GM23338 (cell line): ENCODE measurements around the gene DMD. TPM values are rescaled to one million over a fixed set of nuclear protein-coding genes. Genes with fewer than 3 reads are reported as not detected.

Experiments used
- ATAC-seq: fragments of 200-7000 bp; cut with Tn5 transposase; 3 replicates; pipeline ENCODE4 v1.9.1; 2020
- DNase-seq: peaks from one replicate; pipeline ENCODE4 v3.0.0-alpha.2; 2015; ENCODE audit warnings: low spot score
- H2AFZ ChIP-seq: fragments of 200-600 bp; sonication (generic); 2 replicates; pipeline ENCODE4 v1.8.0; 2016; ENCODE audit warnings: antibody characterized with exemption, mild to moderate bottlenecking, moderate library complexity
- H3F3A ChIP-seq: fragments of 200-600 bp; sonication (generic); replicated peaks from 2 replicates; pipeline ENCODE4 v1.8.0; 2017; ENCODE audit warnings: antibody characterized with exemption, mixed run types, low read depth
- H3K27ac ChIP-seq: fragments of 200-600 bp; sonication (generic); 2 replicates; pipeline ENCODE4 v1.6.1; 2016; ENCODE audit warnings: low read depth
- H3K27me3 ChIP-seq: fragments of 200-600 bp; sonication (generic); 2 replicates; pipeline ENCODE4 v1.8.0; 2016; ENCODE audit warnings: mild to moderate bottlenecking, mixed run types, moderate library complexity; ENCODE audit not compliant: insufficient read depth
- H3K36me3 ChIP-seq: fragments of 200-600 bp; sonication (generic); 2 replicates; pipeline ENCODE4 v1.8.0; 2016; ENCODE audit warnings: mild to moderate bottlenecking; ENCODE audit not compliant: insufficient read depth
- H3K4me1 ChIP-seq: fragments of 200-600 bp; sonication (generic); 2 replicates; pipeline ENCODE4 v1.8.0; 2016; ENCODE audit warnings: mild to moderate bottlenecking, moderate library complexity; ENCODE audit not compliant: insufficient read depth
- H3K4me2 ChIP-seq: fragments of 200-600 bp; sonication (generic); 2 replicates; pipeline ENCODE4 v1.7.1; 2017; ENCODE audit warnings: mixed run types
- H3K4me3 ChIP-seq: fragments of 200-600 bp; sonication (generic); 2 replicates; pipeline ENCODE4 v1.6.1; 2016; ENCODE audit warnings: mixed run types
- H3K79me2 ChIP-seq: fragments of 200-600 bp; sonication (generic); replicated peaks from 2 replicates; pipeline ENCODE4 v1.8.0; 2017; ENCODE audit warnings: mild to moderate bottlenecking; ENCODE audit not compliant: insufficient read depth
- H3K9me2 ChIP-seq: fragments of 200-600 bp; sonication (generic); 2 replicates; pipeline ENCODE4 v1.8.0; 2017; ENCODE audit not compliant: insufficient read depth
- H4K20me1 ChIP-seq: fragments of 200-600 bp; sonication (generic); replicated peaks from 2 replicates; pipeline ENCODE4 v1.8.0; 2017; ENCODE audit warnings: mild to moderate bottlenecking; ENCODE audit not compliant: insufficient read depth
- H3K27ac Mint-ChIP-seq: 2 replicates; pipeline ENCODE4 v1.8.0; 2020; ENCODE audit warnings: inconsistent platforms, mild to moderate bottlenecking, moderate library complexity, mixed read lengths
- H3K27me3 Mint-ChIP-seq: 3 replicates; pipeline ENCODE4 v1.8.0; 2022; ENCODE audit warnings: low read depth, mild to moderate bottlenecking, moderate library complexity, mixed read lengths, inconsistent platforms; ENCODE audit not compliant: insufficient read depth, poor library complexity
- H3K36me3 Mint-ChIP-seq: 3 replicates; pipeline ENCODE4 v1.8.0; 2021; ENCODE audit warnings: low read depth, mild to moderate bottlenecking, inconsistent platforms, moderate library complexity, mixed read lengths
- H3K4me1 Mint-ChIP-seq: 3 replicates; pipeline ENCODE4 v1.8.0; 2020; ENCODE audit warnings: mild to moderate bottlenecking, inconsistent platforms, mixed read lengths
- H3K4me3 Mint-ChIP-seq: 3 replicates; pipeline ENCODE4 v1.8.0; 2021; ENCODE audit warnings: moderate library complexity, mild to moderate bottlenecking, inconsistent platforms, mixed read lengths
- H3K9me3 Mint-ChIP-seq: 3 replicates; pipeline ENCODE4 v1.8.0; 2020; ENCODE audit warnings: moderate library complexity, mild to moderate bottlenecking, inconsistent platforms, mixed read lengths
- CREB1 ChIP-seq: fragments of 250-450 bp; sonication (Bioruptor Pico); IDR thresholded peaks from 2 replicates; pipeline ENCODE4 v1.5.0; 2020; ENCODE audit warnings: low read depth, mild to moderate bottlenecking, moderate library complexity
- EZH2 ChIP-seq: fragments of 200-600 bp; sonication (generic); IDR thresholded peaks from one replicate; pipeline ENCODE4 v1.8.0; 2017; ENCODE audit warnings: antibody characterized with exemption, mild to moderate bottlenecking, low read depth; ENCODE audit not compliant: unreplicated experiment
- EZH2phosphoT487 ChIP-seq: fragments of 200-600 bp; sonication (generic); IDR thresholded peaks from one replicate; pipeline ENCODE4 v1.8.1; 2018; ENCODE audit warnings: antibody characterized with exemption; ENCODE audit not compliant: unreplicated experiment
- JUNB ChIP-seq: IDR thresholded peaks from one replicate; pipeline ENCODE4 v1.6.1; 2016; ENCODE audit warnings: antibody characterized with exemption; ENCODE audit not compliant: unreplicated experiment
- NANOG ChIP-seq: IDR thresholded peaks from 2 replicates; pipeline ENCODE4 v1.6.1; 2016; ENCODE audit warnings: antibody characterized with exemption, borderline replicate concordance
- STAT1 ChIP-seq: IDR thresholded peaks from one replicate; pipeline ENCODE4 v1.6.1; 2016; ENCODE audit warnings: antibody characterized with exemption; ENCODE audit not compliant: unreplicated experiment
- ZNF114 ChIP-seq: fragments of 250-450 bp; sonication (Bioruptor Pico); IDR thresholded peaks from 2 replicates; pipeline ENCODE4 v1.5.0; 2020; ENCODE audit warnings: mild to moderate bottlenecking, moderate library complexity
- ZNF331 ChIP-seq: fragments of 250-450 bp; sonication (Bioruptor Pico); IDR thresholded peaks from 2 replicates; pipeline ENCODE4 v1.5.0; 2020; ENCODE audit warnings: low read depth, mild to moderate bottlenecking, moderate library complexity
- polyA plus RNA-seq: library from polyadenylated mRNA; unstranded; fragments of >200 nt; fragmentation: Nextera tagmentation; extraction: Ambion mirVana; gene quantifications from 2 replicates; pipeline ENCODE4 v1.2.1, GENCODE V29; 2016
- total RNA-seq: library from RNA; depleted of rRNA; stranded (reverse); fragments of >200 nt; shearing (Covaris generic); gene quantifications from 2 replicates; pipeline ENCODE4 v1.2.3, GENCODE V29; 2014
- TF ChIP-seq, protein P1 (sequence below): IDR thresholded peaks from 2 replicates; pipeline ENCODE4 v1.6.1; 2016; ENCODE audit warnings: antibody characterized with exemption
- TF ChIP-seq, protein P2 (sequence below): IDR thresholded peaks from one replicate; pipeline ENCODE4 v1.6.1; 2018; ENCODE audit warnings: antibody characterized with exemption; ENCODE audit not compliant: unreplicated experiment
- TF ChIP-seq, protein P3 (sequence below), 2 experiments: fragments of 200-600 bp in 1 of 2; sonication (generic) in 1 of 2; conservative IDR thresholded peaks; 2 replicates each; pipeline versions ENCODE4 v1.5.1 to v1.6.1; 2016 to 2017; ENCODE audit warnings: antibody characterized with exemption in 2 of 2, low read depth in 2 of 2, mild to moderate bottlenecking in 2 of 2, moderate library complexity in 1 of 2

Gene DMD
- total and polyA plus RNA-seq, 2 experiments from 2014 or later: 4.5 to 7.6 TPM

DNA sequence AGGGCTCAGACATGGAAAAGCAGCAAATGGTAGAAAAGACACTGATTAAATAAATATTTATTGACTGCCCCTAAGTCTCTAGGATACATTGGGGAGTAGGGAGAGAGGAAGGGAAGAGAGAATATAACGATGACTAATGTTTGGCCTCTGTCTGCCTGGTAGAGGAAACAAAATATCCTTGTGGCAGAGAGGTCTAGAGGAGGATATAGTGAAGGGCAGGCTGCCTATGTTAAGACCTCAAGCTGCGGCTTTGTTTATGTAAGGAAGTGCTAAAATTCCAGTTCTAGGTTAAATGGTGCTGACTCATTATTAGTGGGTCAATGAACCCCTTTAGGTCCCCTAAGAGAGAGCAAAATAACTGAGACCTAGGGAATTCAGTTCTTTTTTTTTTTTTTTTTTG is 1712.2 kb downstream of the DMD start:
- H3K4me3 Mint-ChIP-seq: no peak overlapping the region
- peaks cover 9% of the 10 kb centered on the region; the same call in 2 of the 3 replicates for H3K4me1 Mint-ChIP-seq
- Histone ChIP-seq H4K20me1 (no peaks in the 10 kb centered on the region), H3K36me3 (no peaks in the 10 kb centered on the region), H3K9me2 (no peaks in the 10 kb centered on the region), H3K27ac (no peak overlapping the region), H3K27me3 (no peaks in the 10 kb centered on the region), H3K79me2 (no peaks in the 10 kb centered on the region), H3K4me2 (no peak overlapping the region), H3F3A (no peaks in the 10 kb centered on the region), H3K4me1 (no peaks in the 10 kb centered on the region), H2AFZ (no peak overlapping the region; the same call in 1 of the 2 replicates), H3K4me3 (no peak overlapping the region)
- ATAC-seq (no peak), DNase-seq (no peak)
- H3K27ac Mint-ChIP-seq: peak overlapping the region; percentile 92
- H3K27me3 Mint-ChIP-seq: no peaks in the 10 kb centered on the region
- TF ChIP-seq CREB1 (CRISPR knock-in tag): no peak
- no peak for TF ChIP-seq ZNF114
- TF ChIP-seq, protein P1, sequence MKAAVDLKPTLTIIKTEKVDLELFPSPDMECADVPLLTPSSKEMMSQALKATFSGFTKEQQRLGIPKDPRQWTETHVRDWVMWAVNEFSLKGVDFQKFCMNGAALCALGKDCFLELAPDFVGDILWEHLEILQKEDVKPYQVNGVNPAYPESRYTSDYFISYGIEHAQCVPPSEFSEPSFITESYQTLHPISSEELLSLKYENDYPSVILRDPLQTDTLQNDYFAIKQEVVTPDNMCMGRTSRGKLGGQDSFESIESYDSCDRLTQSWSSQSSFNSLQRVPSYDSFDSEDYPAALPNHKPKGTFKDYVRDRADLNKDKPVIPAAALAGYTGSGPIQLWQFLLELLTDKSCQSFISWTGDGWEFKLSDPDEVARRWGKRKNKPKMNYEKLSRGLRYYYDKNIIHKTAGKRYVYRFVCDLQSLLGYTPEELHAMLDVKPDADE: no peak
- TF ChIP-seq ZNF331 (CRISPR knock-in tag): no peak
- TF ChIP-seq STAT1: no peak
- TF ChIP-seq EZH2phosphoT487: no peak
- TF ChIP-seq NANOG: no peak
- TF ChIP-seq, protein P2, sequence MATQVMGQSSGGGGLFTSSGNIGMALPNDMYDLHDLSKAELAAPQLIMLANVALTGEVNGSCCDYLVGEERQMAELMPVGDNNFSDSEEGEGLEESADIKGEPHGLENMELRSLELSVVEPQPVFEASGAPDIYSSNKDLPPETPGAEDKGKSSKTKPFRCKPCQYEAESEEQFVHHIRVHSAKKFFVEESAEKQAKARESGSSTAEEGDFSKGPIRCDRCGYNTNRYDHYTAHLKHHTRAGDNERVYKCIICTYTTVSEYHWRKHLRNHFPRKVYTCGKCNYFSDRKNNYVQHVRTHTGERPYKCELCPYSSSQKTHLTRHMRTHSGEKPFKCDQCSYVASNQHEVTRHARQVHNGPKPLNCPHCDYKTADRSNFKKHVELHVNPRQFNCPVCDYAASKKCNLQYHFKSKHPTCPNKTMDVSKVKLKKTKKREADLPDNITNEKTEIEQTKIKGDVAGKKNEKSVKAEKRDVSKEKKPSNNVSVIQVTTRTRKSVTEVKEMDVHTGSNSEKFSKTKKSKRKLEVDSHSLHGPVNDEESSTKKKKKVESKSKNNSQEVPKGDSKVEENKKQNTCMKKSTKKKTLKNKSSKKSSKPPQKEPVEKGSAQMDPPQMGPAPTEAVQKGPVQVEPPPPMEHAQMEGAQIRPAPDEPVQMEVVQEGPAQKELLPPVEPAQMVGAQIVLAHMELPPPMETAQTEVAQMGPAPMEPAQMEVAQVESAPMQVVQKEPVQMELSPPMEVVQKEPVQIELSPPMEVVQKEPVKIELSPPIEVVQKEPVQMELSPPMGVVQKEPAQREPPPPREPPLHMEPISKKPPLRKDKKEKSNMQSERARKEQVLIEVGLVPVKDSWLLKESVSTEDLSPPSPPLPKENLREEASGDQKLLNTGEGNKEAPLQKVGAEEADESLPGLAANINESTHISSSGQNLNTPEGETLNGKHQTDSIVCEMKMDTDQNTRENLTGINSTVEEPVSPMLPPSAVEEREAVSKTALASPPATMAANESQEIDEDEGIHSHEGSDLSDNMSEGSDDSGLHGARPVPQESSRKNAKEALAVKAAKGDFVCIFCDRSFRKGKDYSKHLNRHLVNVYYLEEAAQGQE: no peak
- TF ChIP-seq, protein P3, sequence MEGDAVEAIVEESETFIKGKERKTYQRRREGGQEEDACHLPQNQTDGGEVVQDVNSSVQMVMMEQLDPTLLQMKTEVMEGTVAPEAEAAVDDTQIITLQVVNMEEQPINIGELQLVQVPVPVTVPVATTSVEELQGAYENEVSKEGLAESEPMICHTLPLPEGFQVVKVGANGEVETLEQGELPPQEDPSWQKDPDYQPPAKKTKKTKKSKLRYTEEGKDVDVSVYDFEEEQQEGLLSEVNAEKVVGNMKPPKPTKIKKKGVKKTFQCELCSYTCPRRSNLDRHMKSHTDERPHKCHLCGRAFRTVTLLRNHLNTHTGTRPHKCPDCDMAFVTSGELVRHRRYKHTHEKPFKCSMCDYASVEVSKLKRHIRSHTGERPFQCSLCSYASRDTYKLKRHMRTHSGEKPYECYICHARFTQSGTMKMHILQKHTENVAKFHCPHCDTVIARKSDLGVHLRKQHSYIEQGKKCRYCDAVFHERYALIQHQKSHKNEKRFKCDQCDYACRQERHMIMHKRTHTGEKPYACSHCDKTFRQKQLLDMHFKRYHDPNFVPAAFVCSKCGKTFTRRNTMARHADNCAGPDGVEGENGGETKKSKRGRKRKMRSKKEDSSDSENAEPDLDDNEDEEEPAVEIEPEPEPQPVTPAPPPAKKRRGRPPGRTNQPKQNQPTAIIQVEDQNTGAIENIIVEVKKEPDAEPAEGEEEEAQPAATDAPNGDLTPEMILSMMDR (conservative IDR thresholded peaks at IDR 0.05; ENCODE audit: low read depth in 2 of 2): no peak
- TF ChIP-seq EZH2: no peak
- TF ChIP-seq JUNB: no peak
- no peaks in the 10 kb centered on the region for H3K9me3 Mint-ChIP-seq
- no peaks in the 10 kb centered on the region for H3K36me3 Mint-ChIP-seq
